H1 (cell line): ENCODE results near the gene PLD5. TPM values are rescaled to one million over a fixed set of nuclear protein-coding genes. Genes with fewer than 3 reads are reported as not detected.

Experiments used
- HDAC6 ChIP-seq: IDR thresholded peaks from one replicate; pipeline ENCODE4 v1.7.1; 2012; ENCODE audit warnings: low read depth, mild to moderate bottlenecking, inconsistent platforms, low read length, moderate library complexity
- KDM5A ChIP-seq: fragments of 200-600 bp; IDR thresholded peaks from 2 replicates; pipeline ENCODE4 v1.7.1; 2012; ENCODE audit warnings: mild to moderate bottlenecking, low read length, inconsistent platforms, mixed read lengths
- polyA plus RNA-seq, 7 experiments: library from polyadenylated mRNA; depleted of rRNA in 3 of 7; stranded (reverse) in 5 of 7; unstranded in 2 of 7; fragments of >200 nt in 5 of 7; fragments of 200-250 nt in 2 of 7; gene quantifications; 1 replicate in 5 of 7; 2 replicates in 1 of 7; 4 replicates in 1 of 7; pipeline versions ENCODE4 v1.2.1 to v1.2.3, GENCODE V29; 2011 to 2013; ENCODE audit warnings: missing spikeins in 2 of 7, mixed read lengths in 2 of 7
- total RNA-seq: library from RNA; stranded (reverse); fragmentation: NEBNext Ultra II Directional; extraction: Animal tissue kit (Norgen Biotek cat#: 25700); gene quantifications from 2 replicates; pipeline ENCODE4 v1.2.1, GENCODE V29; 2021

The PLD5 gene
- total and polyA plus RNA-seq, 2 of the 8 experiments (the other 6 are each of a cell fraction or from before 2014, with no cell fraction given) = 0.86 to 8.5 TPM

GRCh38 chr1:242556759-242557158 is 32.3 kb upstream of the PLD5 start (continued):
- TF ChIP-seq HDAC6 = no peak
- no peak for TF ChIP-seq KDM5A
- TF ChIP-seq, all 59 proteins: peak for 0
